Stimulated activated CD4-positive, alpha-beta T cell treated with anti-CD3 and anti-CD28 coated beads, Interleukin-4, amount 100 ng/mL, for 24 hours (primary cell): ENCODE measurements around the gene DMRTC2.

Source experiments
- DNase-seq: peaks from one replicate; pipeline ENCODE4 v3.0.0-alpha.2; 2020

DMRTC2 gene

GRCh38 chr19:41848666-41849065, 3.8 kb downstream of the DMRTC2 start:
- DNase-seq: no peak

- DNase-seq: no peak
These were observed 4.2 kb downstream of the DMRTC2 start for GRCh38 chr19:41849067-41849466.

GRCh38 chr19:41850381-41850780, 5.5 kb downstream of the DMRTC2 start:
- no peak for DNase-seq

- DNase-seq: no peak
These were observed 6.6 kb downstream of the DMRTC2 start for GRCh38 chr19:41851456-41851855.

GRCh38 chr19:41853344-41853743, 8.5 kb downstream of the DMRTC2 start:
- no peak for DNase-seq

GRCh38 chr19:41853768-41854167, 8.9 kb downstream of the DMRTC2 start:
- no peak for DNase-seq

- no peak for DNase-seq
These were observed 14.4 kb downstream of the DMRTC2 start for GRCh38 chr19:41859213-41859617.

- DNase-seq: peak; percentile 99
These were observed 15.0 kb downstream of the DMRTC2 start, which contains the start of gene RPS19 for GRCh38 chr19:41859618-41860418. TSS of gene RPS19 (plus strand) at chr19:41860255. CDS start at chr19:41860775, 520 bp downstream.

GRCh38 chr19:41860419-41861115, 15.7 kb downstream of the DMRTC2 start:
- DNase-seq: peak; percentile 46

GRCh38 chr19:41861116-41861768, 16.4 kb downstream of the DMRTC2 start:
- DNase-seq: no peak

GRCh38 chr19:41861846-41862245, 17.0 kb downstream of the DMRTC2 start:
- no peak for DNase-seq

GRCh38 chr19:41862445-41862986, 17.7 kb downstream of the DMRTC2 start:
- no peak for DNase-seq

- no peak for DNase-seq
These were observed 18.5 kb downstream of the DMRTC2 start for GRCh38 chr19:41863209-41863931.

GRCh38 chr19:41864374-41864773, 19.5 kb downstream of the DMRTC2 start:
- no peak for DNase-seq

GRCh38 chr19:41866284-41866683, 21.4 kb downstream of the DMRTC2 start:
- no peak for DNase-seq

- DNase-seq: no peak
These were observed 23.5 kb downstream of the DMRTC2 start for GRCh38 chr19:41868120-41868988.

- DNase-seq: no peak
These were observed 24.1 kb downstream of the DMRTC2 start for GRCh38 chr19:41868989-41869300.

GRCh38 chr19:41869374-41869955, 24.6 kb downstream of the DMRTC2 start:
- DNase-seq: no peak

- DNase-seq: no peak
These were observed 25.6 kb downstream of the DMRTC2 start for GRCh38 chr19:41870401-41870873.

- DNase-seq: peak; percentile 72
These were observed 26.9 kb downstream of the DMRTC2 start for GRCh38 chr19:41871573-41872383.
